H9 (cell line): Measurements from ENCODE around the gene SNTG2. TPM values are rescaled to one million over a fixed set of nuclear protein-coding genes. Genes with fewer than 3 reads are reported as not detected.

Source experiments
- DNase-seq: peaks from one replicate; pipeline ENCODE4 v3.0.0-alpha.2; 2017
- H2AFZ ChIP-seq: one replicate; pipeline ENCODE4 v1.6.1; 2013; ENCODE audit warnings: mild to moderate bottlenecking, low read length, control low read depth, moderate library complexity
- H2AK5ac ChIP-seq: 2 replicates; pipeline ENCODE4 v1.6.1; 2013; ENCODE audit warnings: low read length, control low read depth, mixed read lengths; ENCODE audit not compliant: insufficient read length
- H2BK120ac ChIP-seq: one replicate; pipeline ENCODE4 v1.6.1; 2013; ENCODE audit warnings: low read depth, mild to moderate bottlenecking, low read length, control low read depth, inconsistent platforms; ENCODE audit not compliant: poor library complexity, severe bottlenecking
- H2BK12ac ChIP-seq: 2 replicates; pipeline ENCODE4 v1.6.1; 2013; ENCODE audit warnings: low read length, control low read depth, mixed read lengths, low read depth; ENCODE audit not compliant: insufficient read length
- H2BK15ac ChIP-seq: 2 replicates; pipeline ENCODE4 v1.6.1; 2013; ENCODE audit warnings: low read depth, low read length, control low read depth
- H2BK20ac ChIP-seq: one replicate; pipeline ENCODE4 v1.6.1; 2013; ENCODE audit warnings: low read depth, mild to moderate bottlenecking, low read length, control low read depth, inconsistent platforms; ENCODE audit not compliant: poor library complexity, severe bottlenecking
- H2BK5ac ChIP-seq: 2 replicates; pipeline ENCODE4 v1.6.1; 2013; ENCODE audit warnings: low read length, control low read depth, mixed read lengths; ENCODE audit not compliant: insufficient read length
- H3K14ac ChIP-seq: 2 replicates; pipeline ENCODE4 v1.6.1; 2013; ENCODE audit warnings: low read length, control low read depth; ENCODE audit not compliant: insufficient read depth
- H3K18ac ChIP-seq: 2 replicates; pipeline ENCODE4 v1.6.1; 2013; ENCODE audit warnings: low read depth, mild to moderate bottlenecking, mixed read lengths, low read length, control low read depth; ENCODE audit not compliant: insufficient read length
- H3K23ac ChIP-seq: 2 replicates; pipeline ENCODE4 v1.6.1; 2013; ENCODE audit warnings: low read length, control low read depth, mixed read lengths, low read depth; ENCODE audit not compliant: insufficient read length
- H3K23me2 ChIP-seq: 2 replicates; pipeline ENCODE4 v1.6.1; 2013; ENCODE audit warnings: low read depth, mild to moderate bottlenecking, mixed read lengths, low read length, control low read depth; ENCODE audit not compliant: insufficient read length, poor library complexity, severe bottlenecking
- H3K27ac ChIP-seq: 2 replicates; pipeline ENCODE4 v1.5.1; 2013; ENCODE audit warnings: low read length, control low read depth, mixed read lengths, low read depth; ENCODE audit not compliant: insufficient read length
- H3K27me3 ChIP-seq: 2 replicates; pipeline ENCODE4 v1.6.1; 2013; ENCODE audit warnings: low read length, control low read depth, inconsistent platforms; ENCODE audit not compliant: insufficient read depth
- H3K4ac ChIP-seq: 2 replicates; pipeline ENCODE4 v1.6.1; 2013; ENCODE audit warnings: low read depth, mild to moderate bottlenecking, control low read depth, inconsistent platforms, low read length, moderate library complexity
- H3K4me1 ChIP-seq: 2 replicates; pipeline ENCODE4 v1.6.1; 2013; ENCODE audit warnings: low read length, control low read depth, inconsistent platforms; ENCODE audit not compliant: insufficient read depth
- H3K4me2 ChIP-seq: 2 replicates; pipeline ENCODE4 v1.6.1; 2013; ENCODE audit warnings: low read length, control low read depth, mixed read lengths; ENCODE audit not compliant: insufficient read length, insufficient read depth
- H3K56ac ChIP-seq: 2 replicates; pipeline ENCODE4 v1.6.1; 2013; ENCODE audit warnings: low read depth, mild to moderate bottlenecking, mixed read lengths, low read length, control low read depth; ENCODE audit not compliant: insufficient read length
- H3K79me1 ChIP-seq: 2 replicates; pipeline ENCODE4 v1.6.1; 2013; ENCODE audit warnings: low read depth, mild to moderate bottlenecking, moderate library complexity, low read length, control low read depth, inconsistent platforms; ENCODE audit not compliant: insufficient read depth, poor library complexity, severe bottlenecking
- H3K79me2 ChIP-seq: 2 replicates; pipeline ENCODE4 v1.6.1; 2013; ENCODE audit warnings: low read length, control low read depth, inconsistent platforms; ENCODE audit not compliant: insufficient read depth
- H3K9ac ChIP-seq: 2 replicates; pipeline ENCODE4 v1.6.1; 2013; ENCODE audit warnings: low read length, control low read depth, mixed read lengths; ENCODE audit not compliant: insufficient read length; ENCODE audit errors: extremely low read depth
- H3K9me3 ChIP-seq: one replicate; pipeline ENCODE4 v1.6.1; 2013; ENCODE audit warnings: low read depth, low read length, inconsistent platforms; ENCODE audit not compliant: control insufficient read depth
- H3T11ph ChIP-seq: one replicate; pipeline ENCODE4 v1.6.1; 2013; ENCODE audit warnings: mild to moderate bottlenecking, low read length, control low read depth, inconsistent platforms
- H4K20me1 ChIP-seq: one replicate; pipeline ENCODE4 v1.6.1; 2013; ENCODE audit not compliant: control insufficient read depth, insufficient read length, insufficient read depth
- H4K5ac ChIP-seq: 2 replicates; pipeline ENCODE4 v1.6.1; 2013; ENCODE audit warnings: low read depth, mild to moderate bottlenecking, mixed read lengths, low read length, control low read depth; ENCODE audit not compliant: insufficient read length
- H4K8ac ChIP-seq: replicated peaks from 2 replicates; pipeline ENCODE4 v1.6.1; 2013; ENCODE audit warnings: low read length, control low read depth, mixed read lengths, low read depth; ENCODE audit not compliant: insufficient read length
- H4K91ac ChIP-seq: 2 replicates; pipeline ENCODE4 v1.6.1; 2013; ENCODE audit warnings: low read depth, mild to moderate bottlenecking, moderate library complexity, mixed read lengths, low read length, control low read depth; ENCODE audit not compliant: insufficient read length
- H3K27ac Mint-ChIP-seq, 3 experiments: 2 replicates in 2 of 3; 3 replicates in 1 of 3; pipeline ENCODE4 v1.8.0; 2020 to 2021; ENCODE audit warnings: mixed read lengths in 3 of 3, mild to moderate bottlenecking in 1 of 3, moderate library complexity in 1 of 3
- H3K27me3 Mint-ChIP-seq: 2 replicates; pipeline ENCODE4 v1.8.0; 2021; ENCODE audit warnings: low read depth, mild to moderate bottlenecking, moderate library complexity, mixed read lengths
- H3K36me3 Mint-ChIP-seq, 3 experiments: 2 replicates in 2 of 3; 3 replicates in 1 of 3; pipeline ENCODE4 v1.8.0; 2020 to 2021; ENCODE audit warnings: low read depth in 3 of 3, mixed read lengths in 3 of 3; ENCODE audit not compliant: insufficient read depth in 1 of 3
- H3K4me1 Mint-ChIP-seq, 2 experiments: 2 replicates each; pipeline ENCODE4 v1.8.0; 2020; ENCODE audit warnings: mixed read lengths in 2 of 2
- H3K4me3 Mint-ChIP-seq, 2 experiments: 2 replicates in 1 of 2; 3 replicates in 1 of 2; pipeline ENCODE4 v1.8.0; 2020 to 2021; ENCODE audit warnings: mild to moderate bottlenecking in 2 of 2, mixed read lengths in 2 of 2, moderate library complexity in 1 of 2
- H3K9me3 Mint-ChIP-seq, 2 experiments: 2 replicates in 1 of 2; 3 replicates in 1 of 2; pipeline ENCODE4 v1.8.0; 2020; ENCODE audit warnings: mild to moderate bottlenecking in 2 of 2, mixed read lengths in 2 of 2, moderate library complexity in 1 of 2
- CTCF ChIP-seq: fragments of 200-600 bp; sonication (generic); conservative IDR thresholded peaks from 3 replicates; pipeline ENCODE4 v1.8.0; 2021; ENCODE audit warnings: antibody characterized with exemption, mild to moderate bottlenecking
- WGBS: extraction: QIAGEN DNeasy Blood & Tissue Kit; methylation state at CpG from one replicate; pipeline ENCODE4 v1.1.7; 2013; ENCODE audit warnings: missing lambda C conversion rate, low lambda C conversion rate, mixed read lengths; ENCODE audit not compliant: insufficient read length; ENCODE audit errors: extremely low coverage; 5-methylcytosine and 5-hydroxymethylcytosine counted together
- total RNA-seq: library from RNA; stranded (reverse); gene quantifications from 2 replicates; pipeline ENCODE4 v1.2.1, GENCODE V29; 2021

SNTG2 gene
- total RNA-seq, 1 experiment from 2014 or later, result 13.2 TPM

DNA sequence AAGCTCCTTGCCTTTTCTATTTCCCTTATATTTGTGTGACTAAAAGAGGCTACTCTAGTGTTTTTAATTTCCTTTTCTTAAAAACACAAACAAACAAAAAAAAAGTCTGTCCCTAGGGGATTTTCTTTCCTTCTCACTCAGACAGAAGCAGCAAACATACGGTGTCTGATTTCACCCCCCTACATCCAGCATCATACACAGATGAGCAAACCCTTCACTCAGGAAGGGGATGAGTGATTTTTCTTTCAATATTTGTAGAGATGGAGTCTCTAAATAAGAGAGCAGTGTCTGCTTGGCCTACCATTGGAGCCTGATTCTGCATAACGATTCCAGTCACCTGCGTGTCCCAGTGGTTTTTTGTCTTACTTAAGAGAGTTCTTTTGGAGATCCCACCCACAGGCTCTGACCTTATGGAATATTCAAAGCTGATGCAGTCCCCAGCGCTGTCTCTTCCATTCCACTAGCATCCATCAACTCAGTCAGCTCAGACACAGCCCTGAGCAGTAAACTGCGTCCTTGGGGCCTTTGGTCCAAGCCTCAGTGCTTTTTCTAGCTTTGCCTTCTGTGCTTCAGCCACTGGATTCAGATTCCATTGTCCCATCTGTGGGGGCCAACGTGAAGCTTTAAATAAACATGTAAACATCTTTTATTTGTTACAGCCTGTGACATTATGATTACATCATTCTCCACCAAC is 410.1 kb downstream of the SNTG2 start:
- H2BK5ac ChIP-seq, result no peak overlapping the region
- no peaks in the 10 kb centered on the region for H3K79me1 ChIP-seq
- H3K9me3 Mint-ChIP-seq, result peaks cover 0 to 6% of the 10 kb centered on the region in 2 experiments; a peak in 3 of 5 replicates
- H4K91ac ChIP-seq, result no peak overlapping the region
- H3K4ac ChIP-seq, result no peak overlapping the region
- no peak overlapping the region for H2AFZ ChIP-seq
- no peak overlapping the region for H3K56ac ChIP-seq
- H3K27me3 ChIP-seq, result no peaks in the 10 kb centered on the region
- peaks cover 11 to 12% of the 10 kb centered on the region in 2 experiments for H3K4me1 Mint-ChIP-seq
- no peak overlapping the region for H4K5ac ChIP-seq
- no peak overlapping the region for H3K4me2 ChIP-seq
- H3K27me3 Mint-ChIP-seq, result peaks cover 8% of the 10 kb centered on the region; the same call in 1 of the 2 replicates
- no peaks in the 10 kb centered on the region for H3K79me2 ChIP-seq
- no peak overlapping the region; a peak in 1 of 7 replicates for H3K27ac Mint-ChIP-seq
- WGBS, result no CpG with 5 or more reads among the region's 6 CpGs
- no peaks in the 10 kb centered on the region for H3K9me3 ChIP-seq
- no peak overlapping the region for H3K9ac ChIP-seq
- no peak overlapping the region for H3K14ac ChIP-seq
- H2BK120ac ChIP-seq, result no peak overlapping the region
- no peaks in the 10 kb centered on the region for H3K23me2 ChIP-seq
- no peak overlapping the region for H3K27ac ChIP-seq
- H2AK5ac ChIP-seq, result no peak overlapping the region
- no peak for TF ChIP-seq CTCF
- DNase-seq, result no peak
- no peak overlapping the region for H2BK12ac ChIP-seq
- H3K18ac ChIP-seq, result no peak overlapping the region
- no peaks in the 10 kb centered on the region for H3K4me1 ChIP-seq
- H4K8ac ChIP-seq, result no peak overlapping the region
- H4K20me1 ChIP-seq, result no peaks in the 10 kb centered on the region
- no peak overlapping the region for H3K4me3 Mint-ChIP-seq
- H3T11ph ChIP-seq, result no peak overlapping the region
- H2BK20ac ChIP-seq, result no peak overlapping the region
- peaks cover 0 to 4% (median 0%) of the 10 kb centered on the region in 3 experiments; a peak in 1 of 7 replicates for H3K36me3 Mint-ChIP-seq
- H2BK15ac ChIP-seq, result no peak overlapping the region
- no peak overlapping the region for H3K23ac ChIP-seq
